HepG2 (cell line): ENCODE data around the gene KIF13A. TPM values are rescaled to one million over a fixed set of nuclear protein-coding genes. Genes with fewer than 3 reads are reported as not detected.

Experiments
- ARID5B ChIP-seq: IDR thresholded peaks from 2 replicates; pipeline ENCODE4 v1.4.0; 2020; ENCODE audit warnings: mild to moderate bottlenecking, missing genetic modification reagents
- CTCF ChIP-seq: sonication (generic); formaldehyde crosslinking; IDR thresholded peaks from 2 replicates; pipeline ENCODE4 v1.5.0; 2020; ENCODE audit warnings: mild to moderate bottlenecking, missing genetic modification reagents, moderate library complexity
- DMAP1 ChIP-seq: IDR thresholded peaks from 2 replicates; pipeline ENCODE4 v1.6.1; 2016
- GLI4 ChIP-seq: sonication (generic); formaldehyde crosslinking; IDR thresholded peaks from 2 replicates; pipeline ENCODE4 v1.5.1; 2020; ENCODE audit warnings: missing genetic modification reagents, mild to moderate bottlenecking, moderate library complexity, borderline replicate concordance
- GZF1 ChIP-seq: sonication (generic); formaldehyde crosslinking; IDR thresholded peaks from 2 replicates; pipeline ENCODE4 v1.5.1; 2020; ENCODE audit warnings: mild to moderate bottlenecking, missing genetic modification reagents
- NCOA1 ChIP-seq: sonication (generic); formaldehyde crosslinking; IDR thresholded peaks from 2 replicates; pipeline ENCODE4 v1.9.0; 2021; ENCODE audit warnings: missing genetic modification reagents
- PCBP2 ChIP-seq: fragments of 200-400 bp; formaldehyde crosslinking; optimal IDR thresholded peaks from 2 replicates; pipeline ENCODE3; 2018; ENCODE audit warnings: low read length, low read depth; ENCODE audit not compliant: poor library complexity, severe bottlenecking
- ZNF670 ChIP-seq: sonication (generic); formaldehyde crosslinking; IDR thresholded peaks from 2 replicates; pipeline ENCODE4 v1.8.0; 2022; ENCODE audit warnings: mild to moderate bottlenecking, missing genetic modification reagents, borderline replicate concordance
- polyA plus RNA-seq, 8 experiments: library from polyadenylated mRNA; depleted of rRNA in 3 of 8; stranded (reverse) in 7 of 8; unstranded in 1 of 8; fragments of >200 nt; fragmentation: Illumina TruSeq in 4 of 8; extraction: Trizol in 4 of 8; gene quantifications; 2 replicates each; pipeline versions ENCODE4 v1.2.1 to v1.2.3, GENCODE V29; 2011 to 2016; ENCODE audit warnings: low read depth in 4 of 8, missing spikeins in 1 of 8, mixed read lengths in 1 of 8; ENCODE audit not compliant: insufficient read depth in 1 of 8
- total RNA-seq, 5 experiments: library from RNA; depleted of rRNA; stranded (reverse); fragments of >200 nt; fragmentation: Illumina TruSeq; extraction: Trizol; gene quantifications; 2 replicates each; pipeline ENCODE4 v1.2.3, GENCODE V29; 2016; ENCODE audit warnings: low read depth in 1 of 5
- TF ChIP-seq, protein P1 (sequence below): sonication (generic); formaldehyde crosslinking; IDR thresholded peaks from 2 replicates; pipeline ENCODE4 v1.4.0; 2020; ENCODE audit warnings: missing genetic modification reagents, mild to moderate bottlenecking, borderline replicate concordance
- TF ChIP-seq, protein P2 (sequence below): sonication (generic); formaldehyde crosslinking; IDR thresholded peaks from 2 replicates; pipeline ENCODE4 v1.4.0; 2020; ENCODE audit warnings: mild to moderate bottlenecking, missing genetic modification reagents

KIF13A gene
- total and polyA plus RNA-seq, 2 of the 13 experiments (the other 11 are each of a cell fraction or from before 2014, with no cell fraction given), result 21.1 to 37.2 TPM

- no peak for TF ChIP-seq ARID5B (CRISPR knock-in tag)
- TF ChIP-seq, protein P1, sequence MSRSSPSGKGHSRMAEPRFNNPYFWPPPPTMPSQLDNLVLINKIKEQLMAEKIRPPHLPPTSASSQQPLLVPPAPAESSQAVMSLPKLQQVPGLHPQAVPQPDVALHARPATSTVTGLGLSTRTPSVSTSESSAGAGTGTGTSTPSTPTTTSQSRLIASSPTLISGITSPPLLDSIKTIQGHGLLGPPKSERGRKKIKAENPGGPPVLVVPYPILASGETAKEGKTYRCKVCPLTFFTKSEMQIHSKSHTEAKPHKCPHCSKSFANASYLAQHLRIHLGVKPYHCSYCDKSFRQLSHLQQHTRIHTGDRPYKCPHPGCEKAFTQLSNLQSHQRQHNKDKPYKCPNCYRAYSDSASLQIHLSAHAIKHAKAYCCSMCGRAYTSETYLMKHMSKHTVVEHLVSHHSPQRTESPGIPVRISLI, result no peak
- no peak for TF ChIP-seq NCOA1 (CRISPR knock-in tag)
- TF ChIP-seq GZF1, result no peak
- TF ChIP-seq CTCF (CRISPR knock-in tag), result no peak
- no peak for TF ChIP-seq DMAP1
- TF ChIP-seq GLI4, result no peak
- TF ChIP-seq, protein P2, sequence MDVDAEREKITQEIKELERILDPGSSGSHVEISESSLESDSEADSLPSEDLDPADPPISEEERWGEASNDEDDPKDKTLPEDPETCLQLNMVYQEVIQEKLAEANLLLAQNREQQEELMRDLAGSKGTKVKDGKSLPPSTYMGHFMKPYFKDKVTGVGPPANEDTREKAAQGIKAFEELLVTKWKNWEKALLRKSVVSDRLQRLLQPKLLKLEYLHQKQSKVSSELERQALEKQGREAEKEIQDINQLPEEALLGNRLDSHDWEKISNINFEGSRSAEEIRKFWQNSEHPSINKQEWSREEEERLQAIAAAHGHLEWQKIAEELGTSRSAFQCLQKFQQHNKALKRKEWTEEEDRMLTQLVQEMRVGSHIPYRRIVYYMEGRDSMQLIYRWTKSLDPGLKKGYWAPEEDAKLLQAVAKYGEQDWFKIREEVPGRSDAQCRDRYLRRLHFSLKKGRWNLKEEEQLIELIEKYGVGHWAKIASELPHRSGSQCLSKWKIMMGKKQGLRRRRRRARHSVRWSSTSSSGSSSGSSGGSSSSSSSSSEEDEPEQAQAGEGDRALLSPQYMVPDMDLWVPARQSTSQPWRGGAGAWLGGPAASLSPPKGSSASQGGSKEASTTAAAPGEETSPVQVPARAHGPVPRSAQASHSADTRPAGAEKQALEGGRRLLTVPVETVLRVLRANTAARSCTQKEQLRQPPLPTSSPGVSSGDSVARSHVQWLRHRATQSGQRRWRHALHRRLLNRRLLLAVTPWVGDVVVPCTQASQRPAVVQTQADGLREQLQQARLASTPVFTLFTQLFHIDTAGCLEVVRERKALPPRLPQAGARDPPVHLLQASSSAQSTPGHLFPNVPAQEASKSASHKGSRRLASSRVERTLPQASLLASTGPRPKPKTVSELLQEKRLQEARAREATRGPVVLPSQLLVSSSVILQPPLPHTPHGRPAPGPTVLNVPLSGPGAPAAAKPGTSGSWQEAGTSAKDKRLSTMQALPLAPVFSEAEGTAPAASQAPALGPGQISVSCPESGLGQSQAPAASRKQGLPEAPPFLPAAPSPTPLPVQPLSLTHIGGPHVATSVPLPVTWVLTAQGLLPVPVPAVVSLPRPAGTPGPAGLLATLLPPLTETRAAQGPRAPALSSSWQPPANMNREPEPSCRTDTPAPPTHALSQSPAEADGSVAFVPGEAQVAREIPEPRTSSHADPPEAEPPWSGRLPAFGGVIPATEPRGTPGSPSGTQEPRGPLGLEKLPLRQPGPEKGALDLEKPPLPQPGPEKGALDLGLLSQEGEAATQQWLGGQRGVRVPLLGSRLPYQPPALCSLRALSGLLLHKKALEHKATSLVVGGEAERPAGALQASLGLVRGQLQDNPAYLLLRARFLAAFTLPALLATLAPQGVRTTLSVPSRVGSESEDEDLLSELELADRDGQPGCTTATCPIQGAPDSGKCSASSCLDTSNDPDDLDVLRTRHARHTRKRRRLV (CRISPR knock-in tag), result no peak
- no peak for TF ChIP-seq ZNF670
- no peak for TF ChIP-seq PCBP2
These were observed 37.3 kb downstream of the KIF13A start (continued) for GRCh38 chr6:17950095-17950494.
